K562 (cell line): ENCODE results near the gene RAVER2. TPM values are rescaled to one million over a fixed set of nuclear protein-coding genes. Genes with fewer than 3 reads are reported as not detected.

Source experiments
- ARID3A ChIP-seq: IDR thresholded peaks from 2 replicates; pipeline ENCODE4 v1.6.1; 2012; ENCODE audit warnings: low read depth, low read length, improper control_type of control experiment, borderline replicate concordance
- BHLHE40 ChIP-seq: IDR thresholded peaks from 2 replicates; pipeline ENCODE4 v1.6.1; 2011; ENCODE audit warnings: low read length, improper control_type of control experiment
- HDAC6 ChIP-seq: IDR thresholded peaks from 2 replicates; pipeline ENCODE4 v1.6.1; 2012; ENCODE audit warnings: low read depth, mild to moderate bottlenecking, control low read depth, inconsistent platforms, low read length, moderate library complexity
- ID3 ChIP-seq, 2 experiments: fragments of 250-450 bp in 1 of 2; fragments of 450-650 bp in 1 of 2; sonication (Bioruptor Pico) in 1 of 2; IDR thresholded peaks; 2 replicates each; pipeline versions ENCODE4 v1.6.1 to v1.8.0; 2016 to 2021; ENCODE audit warnings: mild to moderate bottlenecking in 2 of 2, moderate library complexity in 2 of 2, missing compliant biosample characterization in 1 of 2, missing genetic modification characterization in 1 of 2
- KHSRP ChIP-seq: fragments of 450-650 bp; IDR thresholded peaks from 2 replicates; pipeline ENCODE4 v1.6.1; 2017
- MLLT1 ChIP-seq, 2 experiments: fragments of 450-650 bp; IDR thresholded peaks; 2 replicates each; pipeline ENCODE4 v1.6.1; 2016
- NFE2L1 ChIP-seq: fragments of 450-650 bp; IDR thresholded peaks from 2 replicates; pipeline ENCODE4 v1.6.1; 2016; ENCODE audit warnings: missing genetic modification characterization, low read depth, mild to moderate bottlenecking, missing compliant biosample characterization, moderate library complexity, borderline replicate concordance
- SP1 ChIP-seq: sonication (generic); formaldehyde crosslinking; IDR thresholded peaks from 2 replicates; pipeline ENCODE4 v1.8.1; 2022; ENCODE audit warnings: mild to moderate bottlenecking, missing genetic modification reagents
- TSHZ1 ChIP-seq: fragments of 250-450 bp; sonication (Bioruptor Pico); IDR thresholded peaks from 2 replicates; pipeline ENCODE4 v1.4.0; 2020; ENCODE audit warnings: mild to moderate bottlenecking, moderate library complexity
- ZFP91 ChIP-seq: sonication (generic); formaldehyde crosslinking; IDR thresholded peaks from 2 replicates; pipeline ENCODE4 v1.8.0; 2022; ENCODE audit warnings: mild to moderate bottlenecking, missing genetic modification reagents
- ZNF449 ChIP-seq: fragments of 250-450 bp; sonication (Bioruptor Pico); IDR thresholded peaks from 2 replicates; pipeline ENCODE4 v1.8.0; 2022; ENCODE audit warnings: moderate library complexity, mild to moderate bottlenecking, inconsistent platforms
- polyA plus RNA-seq, 8 experiments: library from polyadenylated mRNA; depleted of rRNA in 4 of 8; stranded (reverse) in 5 of 8; unstranded in 3 of 8; fragments of >200 nt; fragmentation: Nextera tagmentation in 2 of 8; fragmentation: Illumina TruSeq in 1 of 8; extraction: Ambion mirVana in 2 of 8; extraction: Trizol in 1 of 8; gene quantifications; 2 replicates each; pipeline versions ENCODE4 v1.2.1 to v1.2.3, GENCODE V29; 2011 to 2014; ENCODE audit warnings: inconsistent platforms in 1 of 8, missing spikeins in 1 of 8
- total RNA-seq, 7 experiments: library from RNA; depleted of rRNA in 6 of 7; stranded (reverse); fragments of >200 nt in 6 of 7; fragmentation: Illumina TruSeq in 2 of 7; extraction: Trizol in 2 of 7; gene quantifications; 2 replicates each; pipeline versions ENCODE4 v1.2.1 to v1.2.3, GENCODE V29; 2011 to 2021; ENCODE audit warnings: low replicate concordance in 1 of 7

RAVER2 gene
- total and polyA plus RNA-seq, 9 of the 15 experiments (the other 6 are each of a cell fraction or from before 2014, with no cell fraction given), result 1.8 to 6.1 (median 4.4) TPM

- no peak for TF ChIP-seq TSHZ1 (CRISPR knock-in tag)
- no peak for TF ChIP-seq KHSRP
- TF ChIP-seq ZFP91, result no peak
- no peak for TF ChIP-seq HDAC6
- TF ChIP-seq ARID3A, result 0 out of 2 replicates have a peak, but pooled peaks have one; percentile 30
- TF ChIP-seq ID3 (CRISPR knock-in tag; IDR thresholded peaks at IDR 0.05), result no peak
- TF ChIP-seq ID3 (tag; IDR thresholded peaks at IDR 0.05), result no peak
- 0 out of 2 replicates have a peak, but pooled peaks have one; percentile 20 for TF ChIP-seq SP1
- no peak for TF ChIP-seq ZNF449
- no peak for TF ChIP-seq MLLT1 (IDR thresholded peaks at IDR 0.05)
- TF ChIP-seq BHLHE40, result no peak
- no peak for TF ChIP-seq NFE2L1 (tag)
Observed at GRCh38 chr1:64823691-64824476, 79.0 kb downstream of the RAVER2 start (continued).
